ENCODE data around the gene GMPR.

- no peak for TF ChIP-seq CTCF (IDR thresholded peaks at IDR 0.05)
- TF ChIP-seq EP300 (IDR thresholded peaks at IDR 0.05) = no peak
- TF ChIP-seq POLR2A (IDR thresholded peaks at IDR 0.05) = no peak
Observed at GRCh38 chr6:16302721-16303552, 64.5 kb downstream of the GMPR start.
